GM12874 (cell line): ENCODE measurements around the gene HMGN2.

Source experiments
- TF ChIP-seq, protein P1 (sequence below): IDR thresholded peaks from 2 replicates; pipeline ENCODE4 v1.5.1; 2011; ENCODE audit warnings: low read depth, mild to moderate bottlenecking, control low read depth, low read length, moderate library complexity; ENCODE audit not compliant: insufficient read depth

Gene HMGN2

DNA sequence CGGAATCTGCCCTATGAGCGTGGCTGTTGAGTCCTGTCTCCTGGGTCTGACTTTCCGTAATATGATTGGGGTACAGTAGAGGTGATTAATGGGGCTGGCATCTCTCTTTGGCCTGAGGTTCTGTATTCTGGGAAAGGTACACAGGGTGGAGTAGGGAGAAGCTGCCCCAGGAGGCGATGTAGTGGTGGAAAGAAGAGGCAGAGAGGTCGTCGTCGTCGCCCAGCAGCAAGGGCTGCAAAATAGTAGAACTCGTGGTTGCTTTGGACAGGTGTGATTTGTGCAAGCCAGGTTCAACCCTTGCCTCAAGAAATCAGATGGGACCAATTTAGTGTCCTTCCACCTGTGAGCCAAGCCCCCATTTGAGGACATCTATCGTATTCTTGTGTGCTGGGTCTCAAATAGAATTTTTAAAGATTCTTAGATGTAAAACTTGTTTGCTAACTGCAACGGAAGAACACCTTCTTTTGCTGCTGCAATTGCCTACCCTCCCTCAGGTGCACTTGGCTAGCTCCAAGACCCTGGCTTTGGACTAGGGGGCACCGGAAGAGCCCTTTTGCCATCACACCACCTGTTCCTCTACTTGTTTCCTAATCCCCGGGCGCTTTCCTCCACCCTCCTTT lies 1.3 kb upstream of the HMGN2 start:
- TF ChIP-seq, protein P1, sequence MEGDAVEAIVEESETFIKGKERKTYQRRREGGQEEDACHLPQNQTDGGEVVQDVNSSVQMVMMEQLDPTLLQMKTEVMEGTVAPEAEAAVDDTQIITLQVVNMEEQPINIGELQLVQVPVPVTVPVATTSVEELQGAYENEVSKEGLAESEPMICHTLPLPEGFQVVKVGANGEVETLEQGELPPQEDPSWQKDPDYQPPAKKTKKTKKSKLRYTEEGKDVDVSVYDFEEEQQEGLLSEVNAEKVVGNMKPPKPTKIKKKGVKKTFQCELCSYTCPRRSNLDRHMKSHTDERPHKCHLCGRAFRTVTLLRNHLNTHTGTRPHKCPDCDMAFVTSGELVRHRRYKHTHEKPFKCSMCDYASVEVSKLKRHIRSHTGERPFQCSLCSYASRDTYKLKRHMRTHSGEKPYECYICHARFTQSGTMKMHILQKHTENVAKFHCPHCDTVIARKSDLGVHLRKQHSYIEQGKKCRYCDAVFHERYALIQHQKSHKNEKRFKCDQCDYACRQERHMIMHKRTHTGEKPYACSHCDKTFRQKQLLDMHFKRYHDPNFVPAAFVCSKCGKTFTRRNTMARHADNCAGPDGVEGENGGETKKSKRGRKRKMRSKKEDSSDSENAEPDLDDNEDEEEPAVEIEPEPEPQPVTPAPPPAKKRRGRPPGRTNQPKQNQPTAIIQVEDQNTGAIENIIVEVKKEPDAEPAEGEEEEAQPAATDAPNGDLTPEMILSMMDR: no peak; the same call in 1 of the 2 replicates

DNA sequence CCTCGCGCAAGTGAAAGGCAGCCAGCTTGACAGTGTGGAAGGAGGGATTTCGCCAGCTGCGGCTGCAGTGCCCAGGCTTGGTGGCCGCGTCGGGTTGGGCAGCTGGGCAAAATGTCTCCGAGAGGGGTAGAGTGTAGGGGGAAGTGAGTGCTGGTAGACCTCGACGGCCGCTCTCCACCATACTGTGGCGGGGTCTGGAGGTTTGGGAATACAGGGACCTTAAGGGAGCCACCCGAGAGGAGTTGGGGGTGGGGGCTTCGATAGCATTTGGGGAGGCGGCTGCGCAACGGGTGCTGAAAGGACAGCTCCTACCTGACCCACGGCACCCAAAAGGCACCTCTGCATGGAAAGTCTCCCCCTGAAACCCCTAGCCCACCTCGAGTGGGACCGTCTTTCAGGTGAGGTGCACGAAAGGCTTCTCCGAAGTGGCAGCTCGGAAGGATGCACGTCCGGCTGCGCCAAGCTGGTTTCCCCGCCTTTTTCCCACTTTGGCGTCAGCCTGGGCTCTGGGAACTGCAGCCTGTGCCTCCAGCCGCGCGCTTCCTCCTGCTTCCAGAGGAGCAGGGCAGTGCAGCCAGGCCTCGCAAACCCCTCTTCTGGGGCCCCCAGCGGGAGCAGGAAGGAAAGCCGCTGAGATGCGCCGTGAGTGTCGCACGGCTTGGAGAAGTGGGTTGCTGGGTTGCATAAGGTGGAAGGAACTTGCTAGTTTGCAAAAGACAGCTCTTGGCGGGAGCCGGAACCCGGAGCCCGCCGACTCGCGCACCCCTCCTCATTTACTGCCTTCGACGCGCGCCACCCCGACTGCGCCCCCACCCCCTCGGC lies 531 bp upstream of the HMGN2 start:
- TF ChIP-seq, protein P1: no peak

DNA sequence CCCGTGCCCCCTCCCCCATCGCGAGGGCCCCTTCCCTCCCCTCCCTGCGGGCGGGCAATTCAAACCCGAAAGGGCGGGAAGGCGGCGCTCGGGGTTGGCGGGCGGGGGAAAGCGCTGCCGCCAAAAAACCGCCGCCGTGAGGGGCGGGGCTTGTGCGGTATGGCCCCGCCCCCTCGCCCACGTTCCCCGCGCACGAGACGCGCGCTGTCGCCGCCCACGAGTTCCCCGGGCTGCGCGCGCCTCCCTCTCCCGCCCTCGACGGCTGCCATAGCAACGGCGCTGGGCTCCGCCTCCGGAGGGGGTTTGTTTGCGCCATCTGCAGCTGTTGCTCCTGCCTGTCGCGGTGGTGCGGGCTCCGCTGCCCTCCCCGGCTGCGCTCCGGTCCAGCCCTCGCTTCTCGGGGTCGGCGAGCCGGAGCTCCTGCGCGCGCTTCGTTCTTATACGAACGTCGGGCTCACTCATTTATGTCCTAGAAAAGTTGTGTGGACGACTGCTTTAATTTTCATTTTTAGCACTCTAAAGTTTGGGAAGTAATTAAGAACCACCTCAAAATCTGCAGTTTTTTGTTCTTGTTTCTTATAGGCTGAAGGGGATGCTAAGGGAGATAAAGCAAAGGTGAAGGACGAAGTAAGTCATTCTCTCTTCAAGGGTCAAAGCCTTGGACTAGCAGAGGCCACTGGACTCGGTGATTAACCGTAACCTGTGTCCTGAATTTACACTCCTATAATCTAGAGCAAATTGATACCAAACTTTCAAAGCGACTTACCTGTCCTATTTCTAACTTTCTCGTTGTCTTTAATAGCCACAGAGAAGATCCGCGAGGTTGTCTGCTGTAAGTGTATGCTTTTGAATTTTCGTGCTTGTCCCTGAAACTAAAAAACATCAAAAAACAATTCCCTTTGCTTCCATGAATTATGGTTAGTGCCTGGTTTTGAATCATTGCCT lies 933 bp downstream of the HMGN2 start:
- TF ChIP-seq, protein P1: no peak

DNA sequence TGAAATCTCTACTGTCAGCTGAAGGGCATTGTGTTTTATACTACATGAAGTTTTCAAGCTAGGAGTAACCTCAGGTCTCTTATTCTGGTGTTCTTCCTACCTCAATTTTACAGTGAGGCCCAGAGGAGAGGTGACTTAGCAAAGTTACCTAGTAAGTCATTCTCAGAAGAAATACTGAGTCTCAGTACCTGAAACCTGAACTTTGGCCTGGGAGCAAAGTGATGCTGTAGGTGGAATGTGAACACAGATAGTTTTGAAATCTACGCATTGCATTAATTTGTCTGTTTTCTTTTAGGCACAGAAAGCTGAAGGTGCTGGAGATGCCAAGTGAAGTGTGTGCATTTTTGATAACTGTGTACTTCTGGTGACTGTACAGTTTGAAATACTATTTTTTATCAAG lies 2.6 kb downstream of the HMGN2 start:
- TF ChIP-seq, protein P1: no peak

DNA sequence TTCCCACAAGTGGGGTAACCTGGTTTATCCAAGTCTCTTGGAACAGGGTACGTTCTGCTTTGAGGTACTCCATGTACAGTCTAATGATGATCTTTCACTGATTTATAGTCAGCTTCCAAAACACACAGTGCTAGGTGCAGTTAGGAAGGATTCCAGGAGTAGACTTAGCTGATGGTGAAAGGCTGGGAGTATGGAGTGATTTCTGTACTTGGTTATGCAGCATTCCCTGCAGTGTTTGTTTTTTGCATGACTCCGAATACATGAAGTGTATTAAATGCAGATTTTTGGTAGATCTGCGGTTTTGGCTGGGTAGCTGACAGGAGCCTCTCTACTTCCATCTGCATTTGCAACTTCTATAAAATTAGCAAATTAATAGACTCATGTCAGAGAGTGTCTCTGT lies 3.7 kb downstream of the HMGN2 start:
- TF ChIP-seq, protein P1: no peak

DNA sequence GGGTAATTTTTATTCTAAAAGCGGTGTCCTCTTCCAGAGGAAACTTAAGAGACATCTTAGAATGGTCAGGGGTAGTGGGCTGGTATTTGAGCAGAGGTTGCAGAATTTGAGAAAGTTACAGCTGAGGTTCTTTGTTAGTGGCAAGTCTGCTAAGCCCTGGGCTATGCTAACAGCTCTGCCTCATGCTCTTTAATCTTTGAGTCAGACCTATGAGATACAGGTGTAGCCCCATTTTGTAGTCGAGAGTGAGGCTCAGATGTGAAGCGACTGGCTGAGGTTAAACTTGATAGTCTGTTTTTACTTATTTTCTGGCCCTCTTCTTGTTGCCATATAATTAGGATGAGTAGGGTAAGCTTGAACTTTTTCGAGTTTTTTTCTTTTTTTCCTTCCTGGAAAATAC lies 4.7 kb downstream of the HMGN2 start:
- TF ChIP-seq, protein P1: no peak
